Measurements from ENCODE around the gene SNCA. TPM values are rescaled to one million over a fixed set of nuclear protein-coding genes. Genes with fewer than 3 reads are reported as not detected.

Gene SNCA
- total RNA-seq, 2 donors from 2014 or later: 5.6 to 8.7 TPM

DNA sequence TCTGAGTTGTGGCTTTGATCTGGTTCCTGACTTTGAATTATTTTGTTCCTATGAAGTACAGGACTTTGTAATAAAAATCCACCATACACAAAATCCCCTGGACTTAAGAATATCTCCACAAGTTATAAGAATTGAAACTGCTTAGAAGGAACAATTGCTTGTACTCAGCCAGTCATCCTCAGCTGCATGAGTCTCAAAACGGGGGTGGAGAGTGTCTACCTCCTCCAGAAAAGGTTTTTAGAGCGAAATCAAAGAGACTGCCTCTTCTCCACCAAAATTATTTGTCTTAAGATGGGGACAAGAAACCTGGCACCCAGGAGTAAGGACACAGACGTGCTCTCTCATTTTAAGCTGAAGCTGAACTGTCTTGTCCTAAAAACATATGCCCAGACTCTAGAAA lies 74.7 kb downstream of the SNCA start:
- Histone ChIP-seq H3K27ac (no peak overlapping the region), H3K4me3 (no peak overlapping the region), H3K27me3 (replicated peaks; ENCODE audit: insufficient read depth) (no peaks in the 10 kb centered on the region), H3K4me1 (replicated peaks) (no peaks in the 10 kb centered on the region), H3K9me3 (no peaks in the 10 kb centered on the region), H3K36me3 (no peaks in the 10 kb centered on the region)
- intact Hi-C loops (cut with DNase I): no loop called here
- WGBS: 100% methylated on average over 3 of the region's 3 CpGs
- no peak for DNase-seq (ENCODE audit: low spot score)
- TF ChIP-seq POLR2AphosphoS5 (IDR thresholded peaks at IDR 0.05): no peak
- TF ChIP-seq POLR2A (IDR thresholded peaks at IDR 0.05): no peak
- TF ChIP-seq, protein P1, sequence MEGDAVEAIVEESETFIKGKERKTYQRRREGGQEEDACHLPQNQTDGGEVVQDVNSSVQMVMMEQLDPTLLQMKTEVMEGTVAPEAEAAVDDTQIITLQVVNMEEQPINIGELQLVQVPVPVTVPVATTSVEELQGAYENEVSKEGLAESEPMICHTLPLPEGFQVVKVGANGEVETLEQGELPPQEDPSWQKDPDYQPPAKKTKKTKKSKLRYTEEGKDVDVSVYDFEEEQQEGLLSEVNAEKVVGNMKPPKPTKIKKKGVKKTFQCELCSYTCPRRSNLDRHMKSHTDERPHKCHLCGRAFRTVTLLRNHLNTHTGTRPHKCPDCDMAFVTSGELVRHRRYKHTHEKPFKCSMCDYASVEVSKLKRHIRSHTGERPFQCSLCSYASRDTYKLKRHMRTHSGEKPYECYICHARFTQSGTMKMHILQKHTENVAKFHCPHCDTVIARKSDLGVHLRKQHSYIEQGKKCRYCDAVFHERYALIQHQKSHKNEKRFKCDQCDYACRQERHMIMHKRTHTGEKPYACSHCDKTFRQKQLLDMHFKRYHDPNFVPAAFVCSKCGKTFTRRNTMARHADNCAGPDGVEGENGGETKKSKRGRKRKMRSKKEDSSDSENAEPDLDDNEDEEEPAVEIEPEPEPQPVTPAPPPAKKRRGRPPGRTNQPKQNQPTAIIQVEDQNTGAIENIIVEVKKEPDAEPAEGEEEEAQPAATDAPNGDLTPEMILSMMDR (IDR thresholded peaks at IDR 0.05): no peak

DNA sequence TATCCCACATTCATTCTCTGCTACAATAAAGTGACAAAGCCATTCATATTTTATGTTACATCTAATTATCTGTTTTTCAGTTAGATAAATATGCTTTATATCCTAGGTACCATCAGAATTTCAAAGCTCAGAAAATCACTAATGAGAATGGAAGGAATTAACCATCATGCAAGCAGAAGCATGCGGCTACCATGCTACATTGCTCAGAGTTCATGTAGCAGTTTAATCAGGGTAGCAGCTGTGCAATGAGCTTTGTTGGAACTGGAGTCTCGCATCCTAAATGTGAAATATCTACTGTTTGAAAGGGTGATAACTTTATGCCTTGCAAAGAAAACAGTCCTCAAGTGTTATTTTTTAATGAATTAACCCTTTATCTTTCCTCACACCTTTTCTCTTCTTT lies 77.5 kb downstream of the SNCA start:
- H3K4me1 ChIP-seq (replicated peaks): no peaks in the 10 kb centered on the region

DNA sequence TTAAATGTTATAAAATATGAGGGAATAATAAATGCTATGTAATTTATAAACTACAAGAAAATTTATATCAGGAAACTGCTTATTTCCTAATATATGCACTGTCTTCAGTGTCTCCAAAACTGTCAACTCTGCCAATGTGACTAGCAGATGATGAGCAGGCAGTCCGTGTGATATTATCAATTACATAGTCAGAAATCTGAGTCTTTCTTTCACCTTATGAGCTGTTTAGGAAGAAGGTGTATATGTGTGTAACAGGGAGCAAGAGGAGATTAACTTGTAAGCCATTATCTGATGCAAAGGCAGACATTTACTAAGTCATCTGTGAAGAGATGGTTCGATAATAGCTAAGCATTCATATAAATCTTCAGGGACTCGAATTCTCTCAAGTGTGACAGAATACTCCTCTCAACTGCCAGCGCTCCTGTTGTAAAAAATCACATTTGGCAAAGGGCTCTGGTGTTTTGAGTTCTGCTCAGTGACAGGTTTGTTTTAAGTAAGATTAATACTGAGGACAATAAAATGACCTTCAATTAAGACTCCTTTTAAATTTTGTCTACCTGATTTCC lies 79.7 kb downstream of the SNCA start:
- H3K36me3 ChIP-seq: no peaks in the 10 kb centered on the region
- DNase-seq (ENCODE audit: low spot score): peak; percentile 16
- H3K27ac ChIP-seq: no peak overlapping the region
- no peak for TF ChIP-seq POLR2A (IDR thresholded peaks at IDR 0.05)
- TF ChIP-seq, protein P1 (IDR thresholded peaks at IDR 0.05): no peak
- TF ChIP-seq POLR2AphosphoS5 (IDR thresholded peaks at IDR 0.05): no peak
- no peaks in the 10 kb centered on the region for H3K27me3 ChIP-seq (replicated peaks; ENCODE audit: insufficient read depth)
- no peaks in the 10 kb centered on the region for H3K4me1 ChIP-seq (replicated peaks)
- H3K4me3 ChIP-seq: no peak overlapping the region
- no peaks in the 10 kb centered on the region for H3K9me3 ChIP-seq
- intact Hi-C loops (cut with DNase I): no loop called here
- WGBS: 12% methylated on average over 4 of the region's 4 CpGs

More for the DNA sequence above, 77.5 kb downstream of the SNCA start:
- TF ChIP-seq POLR2AphosphoS5 (IDR thresholded peaks at IDR 0.05): no peak
- no peak for TF ChIP-seq POLR2A (IDR thresholded peaks at IDR 0.05)
- TF ChIP-seq, protein P1 (IDR thresholded peaks at IDR 0.05): no peak
- H3K36me3 ChIP-seq: no peaks in the 10 kb centered on the region
- H3K9me3 ChIP-seq: no peaks in the 10 kb centered on the region
- WGBS: 93% methylated on average over 2 of the region's 2 CpGs
- no peak overlapping the region for H3K27ac ChIP-seq
- no peaks in the 10 kb centered on the region for H3K27me3 ChIP-seq (replicated peaks; ENCODE audit: insufficient read depth)
- no peak for DNase-seq (ENCODE audit: low spot score)
- H3K4me3 ChIP-seq: no peak overlapping the region
- intact Hi-C loops (cut with DNase I): no loop called here

DNA sequence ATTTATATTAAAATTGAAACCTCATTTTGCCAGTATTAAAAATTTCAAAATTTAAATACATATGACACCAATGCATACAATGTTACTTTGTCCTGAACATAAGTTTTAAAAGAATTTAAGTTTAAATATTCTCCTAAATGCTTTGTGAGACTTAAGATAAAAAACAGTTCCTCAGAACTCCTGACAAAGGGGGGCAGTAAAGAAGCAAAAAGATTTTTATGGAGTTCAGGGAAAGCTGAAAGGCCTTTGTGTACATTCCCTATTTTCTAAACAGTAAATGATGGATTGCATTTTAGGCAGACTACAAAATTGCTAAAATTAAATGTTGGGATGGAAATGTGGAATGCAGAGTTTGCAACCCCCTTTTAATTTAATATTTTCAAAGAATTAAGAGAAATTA lies 81.7 kb downstream of the SNCA start:
- no peak for DNase-seq (ENCODE audit: low spot score)
- no peaks in the 10 kb centered on the region for H3K27me3 ChIP-seq (replicated peaks; ENCODE audit: insufficient read depth)
- no peak for TF ChIP-seq POLR2A (IDR thresholded peaks at IDR 0.05)
- TF ChIP-seq, protein P1 (IDR thresholded peaks at IDR 0.05): no peak
- TF ChIP-seq POLR2AphosphoS5 (IDR thresholded peaks at IDR 0.05): no peak

DNA sequence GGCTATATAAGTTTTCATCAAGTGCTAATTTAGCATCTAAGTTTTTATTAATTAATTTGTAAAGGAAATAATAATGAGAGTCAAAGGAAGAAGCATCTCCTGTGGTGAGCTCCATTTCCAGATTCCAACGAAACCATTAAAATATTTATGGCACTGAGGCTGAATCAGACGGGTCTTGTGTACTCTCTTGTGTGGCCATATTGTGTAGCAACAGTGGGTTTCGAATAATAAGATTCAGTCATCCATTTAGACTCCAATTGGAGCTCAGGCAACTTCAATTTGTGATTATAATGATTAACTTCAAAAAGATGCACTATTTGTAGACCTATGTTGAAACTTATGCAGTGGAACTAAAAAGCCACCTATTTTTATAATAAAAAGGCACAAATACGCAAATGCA lies 82.4 kb downstream of the SNCA start:
- 87% methylated on average over 4 of the region's 4 CpGs for WGBS
- H3K27me3 ChIP-seq (replicated peaks; ENCODE audit: insufficient read depth): no peaks in the 10 kb centered on the region
- TF ChIP-seq POLR2AphosphoS5 (IDR thresholded peaks at IDR 0.05): no peak
- TF ChIP-seq, protein P1 (IDR thresholded peaks at IDR 0.05): no peak
- no peaks in the 10 kb centered on the region for H3K36me3 ChIP-seq
- DNase-seq (ENCODE audit: low spot score): no peak
- no peaks in the 10 kb centered on the region for H3K4me1 ChIP-seq (replicated peaks)
- no peaks in the 10 kb centered on the region for H3K9me3 ChIP-seq
- intact Hi-C loops (cut with DNase I): no loop called here
- H3K27ac ChIP-seq: no peak overlapping the region
- H3K4me3 ChIP-seq: no peak overlapping the region

More for the DNA sequence above, 81.7 kb downstream of the SNCA start:
- no peaks in the 10 kb centered on the region for H3K9me3 ChIP-seq
- H3K4me1 ChIP-seq (replicated peaks): no peaks in the 10 kb centered on the region
- no peaks in the 10 kb centered on the region for H3K36me3 ChIP-seq
- no peak overlapping the region for H3K27ac ChIP-seq
- no peak overlapping the region for H3K4me3 ChIP-seq
- intact Hi-C loops (cut with DNase I): no loop called here
